IPS DF 19.7 (cell line): ENCODE data around the gene CTIF.

Source experiments
- DNase-seq: peaks from one replicate; pipeline ENCODE4 v3.0.0-alpha.2; 2013; ENCODE audit warnings: low read depth, low spot score

CTIF gene

GRCh38 chr18:48815581-48816324, 276.9 kb downstream of the CTIF start:
- no peak for DNase-seq

GRCh38 chr18:48816554-48816953, 277.7 kb downstream of the CTIF start:
- no peak for DNase-seq

- DNase-seq = no peak
These were observed 278.2 kb downstream of the CTIF start for GRCh38 chr18:48817021-48817461.

- no peak for DNase-seq
These were observed 279.8 kb downstream of the CTIF start for GRCh38 chr18:48818329-48819254.

GRCh38 chr18:48819276-48819675, 280.4 kb downstream of the CTIF start:
- DNase-seq = no peak

GRCh38 chr18:48819781-48820482, 281.1 kb downstream of the CTIF start:
- no peak for DNase-seq

- DNase-seq = no peak
These were observed 281.8 kb downstream of the CTIF start for GRCh38 chr18:48820483-48821250.

- no peak for DNase-seq
These were observed 282.4 kb downstream of the CTIF start for GRCh38 chr18:48821251-48821590.

GRCh38 chr18:48821845-48822244, 283.0 kb downstream of the CTIF start:
- no peak for DNase-seq

GRCh38 chr18:48824231-48824970, 285.6 kb downstream of the CTIF start:
- DNase-seq = no peak

- DNase-seq = no peak
These were observed 286.4 kb downstream of the CTIF start for GRCh38 chr18:48825101-48825745.

GRCh38 chr18:48826271-48826670, 287.4 kb downstream of the CTIF start:
- no peak for DNase-seq

GRCh38 chr18:48826806-48827205, 288.0 kb downstream of the CTIF start:
- no peak for DNase-seq

GRCh38 chr18:48827291-48828193, 288.7 kb downstream of the CTIF start:
- peak; percentile 52 for DNase-seq

- no peak for DNase-seq
These were observed 289.3 kb downstream of the CTIF start for GRCh38 chr18:48828194-48828545.

GRCh38 chr18:48828691-48829442, 290.0 kb downstream of the CTIF start:
- DNase-seq = no peak

GRCh38 chr18:48829443-48830149, 290.8 kb downstream of the CTIF start:
- no peak for DNase-seq
